Measurements from ENCODE around the gene PAX4.
"Not testable (repeated sequence)": the region's sequence is repeated elsewhere in the genome, so short reads cannot be mapped to it uniquely, and the experiment has no call there.

The PAX4 gene

DNA sequence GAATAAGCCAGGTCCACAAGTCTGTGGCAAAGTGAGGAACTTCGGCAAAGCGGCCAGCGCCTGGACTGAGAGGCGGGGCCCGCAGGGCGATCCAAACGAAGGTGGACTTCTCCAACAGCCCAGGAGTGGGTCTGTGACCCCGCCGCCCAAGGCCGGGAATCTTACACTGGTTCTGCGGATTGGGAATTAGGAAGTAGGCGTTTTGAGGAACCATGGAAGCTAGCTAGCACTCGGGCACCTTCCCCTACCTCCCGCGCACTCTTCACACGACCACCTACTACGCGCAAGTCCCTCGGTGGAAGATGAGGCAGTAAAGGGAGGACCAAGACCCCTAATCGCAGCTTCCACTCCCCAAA, 30.3 kb downstream of the PAX4 start:
- Mint-ChIP-seq H3K27ac (no peak overlapping the region), H3K27me3 (no peaks in the 10 kb centered on the region)
- ATAC-seq (ENCODE audit: low read depth): no peak

DNA sequence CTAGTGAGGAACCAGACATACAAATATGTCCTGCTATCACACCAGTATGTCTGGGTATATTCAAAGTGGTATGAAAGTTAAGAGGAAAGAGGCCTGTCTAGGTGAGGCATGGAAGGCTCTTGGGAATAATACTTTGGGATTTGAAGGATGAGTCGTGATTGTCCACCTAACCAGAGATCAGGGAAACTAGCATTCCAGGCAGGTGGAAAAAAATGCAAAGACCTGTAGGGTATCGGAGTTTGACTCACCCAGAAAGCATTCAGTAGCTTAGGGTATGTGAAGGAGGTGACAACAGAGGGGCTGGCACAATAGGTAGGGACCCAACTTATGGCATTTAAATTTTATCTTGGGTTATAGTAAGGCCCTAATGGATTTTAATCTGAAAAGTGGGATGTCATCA, 31.6 kb downstream of the PAX4 start:
- ATAC-seq (ENCODE audit: low read depth): no peak
- Mint-ChIP-seq H3K27me3 (no peaks in the 10 kb centered on the region), H3K4me1 (peaks cover 43% of the 10 kb centered on the region), H3K9me3 (no peaks in the 10 kb centered on the region), H3K4me3 (peak overlapping the region; percentile 92), H3K36me3 (peaks cover 17% of the 10 kb centered on the region), H3K27ac (no peak overlapping the region)
- no peak for DNase-seq (ENCODE audit: low spot score in 2 of 2)

More for the DNA sequence above, 30.3 kb downstream of the PAX4 start:
- DNase-seq (ENCODE audit: low spot score in 2 of 2): no peak
- Mint-ChIP-seq H3K4me1 (peaks cover 39% of the 10 kb centered on the region), H3K9me3 (no peaks in the 10 kb centered on the region), H3K4me3 (peak overlapping the region; percentile 92), H3K36me3 (peaks cover 17% of the 10 kb centered on the region)

DNA sequence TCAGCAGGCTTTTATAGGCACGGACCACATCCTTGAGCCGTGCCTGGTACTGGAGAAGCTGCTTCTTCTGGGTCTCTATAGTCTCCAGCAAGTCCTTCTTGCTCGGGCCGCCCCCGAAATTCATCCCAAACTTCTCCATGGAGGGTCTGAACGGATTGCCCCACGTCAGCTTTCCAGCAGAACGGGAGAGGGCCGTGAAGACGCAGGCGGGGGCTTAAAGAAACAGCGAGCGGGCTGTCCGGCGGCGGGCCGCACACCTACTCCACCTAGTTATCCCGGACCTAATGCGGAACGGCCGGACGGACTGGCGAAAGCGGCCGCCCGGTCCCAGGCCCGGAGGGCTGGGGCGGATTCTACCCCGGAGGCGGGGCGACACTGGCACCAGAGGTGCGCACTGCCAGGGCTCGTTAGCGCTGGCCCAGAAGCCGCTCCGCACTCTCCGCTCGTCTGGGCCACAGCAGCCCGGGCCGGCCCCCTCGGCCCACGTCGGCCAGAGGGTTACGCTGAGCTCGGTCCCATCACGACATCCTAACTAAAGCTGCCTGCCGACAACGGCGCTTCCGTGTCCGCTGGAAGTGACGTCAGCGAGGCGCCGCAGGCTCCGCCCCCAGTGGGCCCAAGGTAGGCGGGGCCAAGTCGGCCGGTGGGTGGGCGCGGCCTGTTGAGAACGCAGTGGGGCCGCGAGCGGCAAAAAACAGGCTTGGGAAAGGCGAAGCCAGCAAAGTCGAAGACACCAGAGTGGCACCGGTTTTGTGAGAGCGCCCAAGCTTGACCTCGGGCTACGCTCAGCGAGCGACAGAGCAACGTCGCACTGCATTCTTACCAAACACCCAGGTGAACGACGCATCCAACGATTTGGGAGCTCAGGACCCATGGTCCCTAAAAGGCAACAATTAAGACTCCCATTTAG, 32.6 kb downstream of the PAX4 start, which contains the start of gene GCC1:
TSS of gene GCC1 (minus strand) at position 553 of the 910 bp plus-strand sequence. CDS start at position 139, 414 bp downstream.
- peaks cover 46% of the 10 kb centered on the region for H3K4me1 Mint-ChIP-seq
- peak within 1 kb of the TSS; percentile 92 for H3K4me3 Mint-ChIP-seq
- peak; percentile 79 for ATAC-seq (ENCODE audit: low read depth)
- peak; percentile 96 to 99 for DNase-seq (ENCODE audit: low spot score in 2 of 2)
- no peaks in the 10 kb centered on the region for H3K27me3 Mint-ChIP-seq
- peak within 1 kb of the TSS; percentile 93 for H3K27ac Mint-ChIP-seq
- H3K9me3 Mint-ChIP-seq: no peaks in the 10 kb centered on the region
- H3K36me3 Mint-ChIP-seq: peaks cover 13% of the 10 kb centered on the region

DNA sequence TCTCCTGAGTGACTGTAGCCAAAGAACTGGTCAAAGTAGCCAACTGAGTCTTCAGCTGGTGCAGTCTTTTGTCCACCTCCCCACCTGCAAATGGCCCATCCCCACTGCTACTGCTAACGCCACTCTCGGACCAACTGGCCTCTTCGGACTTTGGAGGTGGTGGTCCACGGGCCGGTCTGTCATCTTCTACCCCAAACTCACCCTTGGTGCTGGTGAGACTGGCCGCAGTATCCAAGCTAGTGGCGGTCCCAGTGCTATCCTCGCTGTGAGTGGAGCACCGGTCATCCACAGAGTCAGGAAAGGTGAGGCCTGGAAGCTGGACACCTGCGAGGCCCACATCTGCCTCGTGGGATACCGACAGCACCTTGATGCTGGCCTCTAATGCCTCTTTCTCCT, 33.3 kb downstream of the PAX4 start:
- Mint-ChIP-seq H3K4me3 (peak overlapping the region; percentile 92), H3K9me3 (no peaks in the 10 kb centered on the region), H3K27ac (peak overlapping the region; percentile 93), H3K4me1 (peaks cover 42% of the 10 kb centered on the region), H3K36me3 (peaks cover 15% of the 10 kb centered on the region), H3K27me3 (no peaks in the 10 kb centered on the region)
- ATAC-seq (ENCODE audit: low read depth): no peak
- DNase-seq (ENCODE audit: low spot score in 2 of 2): no peak

DNA sequence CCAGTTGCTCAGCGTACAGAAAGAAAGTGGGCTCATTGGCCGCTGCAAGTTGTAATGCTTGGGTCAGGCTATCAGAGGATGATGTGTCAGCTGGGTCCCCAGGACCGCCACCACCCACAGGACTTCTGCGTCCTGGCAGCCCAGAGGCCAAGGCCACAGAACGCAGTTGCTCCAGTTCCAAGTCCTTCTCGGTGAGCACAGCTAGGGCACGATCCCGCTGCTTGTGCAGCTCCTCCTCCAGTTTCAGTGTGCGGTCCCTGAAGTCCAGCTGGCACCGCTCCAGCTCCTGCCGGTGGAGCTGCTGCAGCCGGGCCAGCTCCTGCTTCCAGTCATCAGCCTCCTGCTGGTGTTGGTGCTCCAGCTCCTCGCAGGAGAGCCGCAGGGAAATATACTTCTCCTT, 35.6 kb downstream of the PAX4 start:
- Mint-ChIP-seq H3K36me3 (peaks cover 17% of the 10 kb centered on the region), H3K27ac (no peak overlapping the region), H3K4me1 (peaks cover 35% of the 10 kb centered on the region), H3K27me3 (no peaks in the 10 kb centered on the region), H3K4me3 (no peak overlapping the region), H3K9me3 (no peaks in the 10 kb centered on the region)
- DNase-seq (ENCODE audit: low spot score in 2 of 2): no peak
- no peak for ATAC-seq (ENCODE audit: low read depth)

DNA sequence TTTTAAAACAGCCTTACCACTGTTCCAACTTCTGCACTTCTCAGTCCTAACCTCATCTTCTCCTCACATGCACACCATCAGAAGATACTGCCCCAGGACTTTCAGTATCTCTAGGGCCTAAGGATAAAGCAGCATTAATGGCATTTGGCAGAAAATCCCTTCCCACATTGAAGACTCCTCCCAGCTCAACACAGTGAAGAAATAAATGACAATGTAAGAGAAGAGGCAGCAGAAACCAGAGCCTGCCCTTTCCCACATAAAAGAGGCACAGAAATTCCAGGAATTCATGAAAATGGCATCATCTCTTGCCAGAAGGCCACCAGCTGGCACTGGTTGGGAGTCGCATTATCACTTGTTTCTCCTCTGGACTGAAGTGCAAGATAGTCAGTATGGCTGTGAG, 36.2 kb downstream of the PAX4 start:
- Mint-ChIP-seq H3K9me3 (no peaks in the 10 kb centered on the region), H3K27me3 (no peaks in the 10 kb centered on the region), H3K4me3 (no peak overlapping the region), H3K36me3 (peaks cover 18% of the 10 kb centered on the region), H3K4me1 (peaks cover 35% of the 10 kb centered on the region), H3K27ac (no peak overlapping the region)
- no peak for ATAC-seq (ENCODE audit: low read depth)
- no peak for DNase-seq (ENCODE audit: low spot score in 2 of 2)

DNA sequence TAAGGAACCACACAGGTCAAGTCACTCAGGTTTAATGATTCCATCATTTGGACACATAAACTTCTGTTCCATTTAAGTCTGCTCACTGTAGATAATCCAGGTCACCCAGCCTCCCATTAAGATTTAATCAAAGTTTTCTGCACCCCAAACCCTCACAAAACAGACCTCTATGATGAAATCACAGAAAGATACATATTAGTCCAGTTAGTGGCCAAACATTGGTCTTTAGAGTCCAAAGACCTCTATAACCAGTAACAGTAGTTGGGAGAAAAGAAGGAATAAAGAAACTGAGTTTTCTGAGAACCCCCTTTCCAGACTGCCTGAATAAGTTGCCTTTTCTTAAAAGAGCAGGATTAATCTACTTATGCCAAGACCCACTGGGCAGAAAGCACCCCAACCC, 37.3 kb downstream of the PAX4 start:
- peaks cover 29% of the 10 kb centered on the region for H3K4me1 Mint-ChIP-seq
- H3K27ac Mint-ChIP-seq: no peak overlapping the region
- peaks cover 20% of the 10 kb centered on the region for H3K36me3 Mint-ChIP-seq
- H3K4me3 Mint-ChIP-seq: no peak overlapping the region
- ATAC-seq (ENCODE audit: low read depth) (no peak), DNase-seq (ENCODE audit: low spot score in 2 of 2) (no peak)
- H3K27me3 Mint-ChIP-seq: no peaks in the 10 kb centered on the region
- H3K9me3 Mint-ChIP-seq: no peaks in the 10 kb centered on the region

DNA sequence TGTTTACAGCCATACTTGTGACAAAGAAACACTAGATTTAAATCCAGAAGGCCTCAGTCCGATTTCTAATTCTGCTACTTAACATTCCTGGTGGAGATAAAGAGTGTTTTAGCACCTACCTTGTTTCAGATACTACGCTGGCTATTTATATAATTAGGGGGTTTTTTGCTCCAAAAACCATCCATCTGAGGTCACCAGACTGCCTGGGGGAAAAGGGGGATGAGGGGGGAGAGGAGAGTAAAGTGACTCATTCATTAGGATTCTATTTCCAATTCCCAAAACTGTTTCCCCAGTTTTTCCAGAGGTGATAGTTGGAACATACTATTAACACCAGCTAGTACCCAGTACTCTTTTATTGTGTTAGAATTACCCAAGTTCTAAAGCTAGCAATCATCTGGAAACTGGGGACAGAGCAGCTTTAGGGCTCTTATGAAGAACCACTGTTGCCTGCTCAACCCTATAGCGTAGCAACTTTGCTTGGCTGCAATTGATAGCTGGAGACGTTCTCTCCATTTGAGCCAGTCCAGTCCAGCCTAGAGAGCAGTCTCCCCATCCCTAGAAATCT, 39.1 kb downstream of the PAX4 start:
- Mint-ChIP-seq H3K9me3 (no peaks in the 10 kb centered on the region), H3K4me1 (peaks cover 19% of the 10 kb centered on the region), H3K4me3 (no peak overlapping the region), H3K27me3 (no peaks in the 10 kb centered on the region), H3K27ac (no peak overlapping the region), H3K36me3 (peaks cover 28% of the 10 kb centered on the region)
- ATAC-seq (ENCODE audit: low read depth): no peak
- no peak for DNase-seq (ENCODE audit: low spot score in 2 of 2)

DNA sequence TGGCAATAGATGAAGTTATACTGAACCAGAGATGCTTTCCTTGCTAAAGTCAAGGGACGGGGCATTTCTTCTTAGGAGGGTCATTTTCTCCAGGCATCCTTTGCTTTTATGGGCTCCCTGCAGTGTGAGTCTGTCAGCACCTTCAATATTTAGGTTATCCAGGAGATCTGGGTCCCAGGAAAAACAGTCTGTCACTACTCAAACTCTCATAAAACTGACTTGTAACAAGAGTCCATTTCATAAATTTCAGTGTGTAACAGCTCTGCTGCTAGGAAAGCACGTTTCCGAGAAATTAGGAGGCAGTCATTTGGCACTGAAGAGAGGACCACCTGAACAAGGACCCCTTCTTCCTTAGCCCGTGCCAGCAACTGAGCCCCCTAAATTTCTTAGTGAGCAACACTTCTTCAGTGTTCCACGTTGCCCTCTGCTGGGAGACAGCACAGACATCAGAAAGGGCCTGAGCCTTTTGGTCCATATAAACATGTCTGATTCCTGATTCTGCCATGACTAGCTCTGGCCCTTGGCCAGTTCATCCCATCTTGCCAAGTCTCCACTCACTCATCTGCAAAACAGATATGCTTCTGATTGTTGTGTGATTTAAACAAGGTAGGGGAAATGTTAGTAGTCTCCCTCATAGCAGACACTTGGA, 39.8 kb downstream of the PAX4 start:
- H3K27me3 Mint-ChIP-seq: no peaks in the 10 kb centered on the region
- H3K27ac Mint-ChIP-seq: no peak overlapping the region
- no peak for DNase-seq (ENCODE audit: low spot score in 2 of 2)
- peaks cover 14% of the 10 kb centered on the region for H3K4me1 Mint-ChIP-seq
- H3K9me3 Mint-ChIP-seq: no peaks in the 10 kb centered on the region
- H3K4me3 Mint-ChIP-seq: no peak overlapping the region
- peaks cover 28% of the 10 kb centered on the region for H3K36me3 Mint-ChIP-seq
- ATAC-seq (ENCODE audit: low read depth): no peak

DNA sequence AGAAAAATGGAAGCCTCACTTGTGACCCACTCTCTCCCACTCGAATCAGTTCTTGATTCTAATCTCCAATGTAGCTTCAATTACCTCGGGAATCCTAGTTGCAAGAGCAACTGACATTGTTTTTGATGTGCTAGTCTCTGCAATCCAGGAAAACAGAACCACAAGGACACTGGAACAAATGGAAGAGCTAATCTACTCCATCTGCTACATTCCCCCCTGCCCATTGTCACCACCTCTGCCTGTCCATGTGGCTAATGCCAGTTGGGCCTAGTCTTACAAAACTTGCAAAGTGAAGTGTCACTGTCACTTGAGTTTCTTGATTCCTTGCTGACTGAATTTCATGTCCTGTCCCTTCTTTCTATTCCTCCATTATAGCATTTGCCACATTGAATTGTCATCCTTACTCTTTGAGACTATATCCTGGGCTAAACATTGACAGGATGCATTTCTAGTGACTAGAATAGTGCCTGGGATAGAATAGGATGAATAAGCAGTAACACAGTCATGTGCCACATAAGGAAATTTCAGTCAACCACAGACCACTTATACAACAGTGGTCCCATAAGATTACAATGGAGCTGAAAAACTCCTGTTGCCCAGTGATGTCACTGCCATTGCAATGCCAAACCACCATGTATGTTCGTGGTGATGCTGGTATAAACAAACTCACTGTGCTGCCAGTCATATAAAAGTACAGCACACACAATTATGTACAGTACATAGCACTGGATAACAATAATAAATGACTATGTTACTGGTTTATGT, 46.0 kb downstream of the PAX4 start:
- ATAC-seq (ENCODE audit: low read depth): no peak
- Mint-ChIP-seq H3K4me1 (no peaks in the 10 kb centered on the region), H3K36me3 (peaks cover 17% of the 10 kb centered on the region), H3K4me3 (no peak overlapping the region), H3K27me3 (no peaks in the 10 kb centered on the region), H3K27ac (no peak overlapping the region), H3K9me3 (no peaks in the 10 kb centered on the region)
- DNase-seq (ENCODE audit: low spot score in 2 of 2): no peak

DNA sequence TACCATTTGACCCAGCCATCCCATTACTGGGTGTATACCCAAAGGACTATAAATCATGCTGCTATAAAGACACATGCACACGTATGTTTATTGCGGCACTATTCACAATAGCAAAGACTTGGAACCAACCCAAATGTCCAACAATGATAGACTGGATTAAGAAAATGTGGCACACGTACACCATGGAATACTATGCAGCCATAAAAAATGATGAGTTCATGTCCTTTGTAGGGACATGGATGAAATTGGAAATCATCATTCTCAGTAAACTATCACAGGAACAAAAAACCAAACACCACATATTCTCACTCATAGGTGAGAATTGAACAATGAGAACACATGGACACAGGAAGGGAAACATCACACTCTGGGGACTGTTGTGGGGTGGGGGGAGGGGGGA, 49.9 kb downstream of the PAX4 start:
- ATAC-seq (ENCODE audit: low read depth); H3K27me3 Mint-ChIP-seq; H3K4me3 Mint-ChIP-seq; H3K27ac Mint-ChIP-seq; H3K9me3 Mint-ChIP-seq; DNase-seq (ENCODE audit: low spot score in 2 of 2); H3K4me1 Mint-ChIP-seq: not testable (repeated sequence)
- peaks cover 19% of the 10 kb centered on the region for H3K36me3 Mint-ChIP-seq

DNA sequence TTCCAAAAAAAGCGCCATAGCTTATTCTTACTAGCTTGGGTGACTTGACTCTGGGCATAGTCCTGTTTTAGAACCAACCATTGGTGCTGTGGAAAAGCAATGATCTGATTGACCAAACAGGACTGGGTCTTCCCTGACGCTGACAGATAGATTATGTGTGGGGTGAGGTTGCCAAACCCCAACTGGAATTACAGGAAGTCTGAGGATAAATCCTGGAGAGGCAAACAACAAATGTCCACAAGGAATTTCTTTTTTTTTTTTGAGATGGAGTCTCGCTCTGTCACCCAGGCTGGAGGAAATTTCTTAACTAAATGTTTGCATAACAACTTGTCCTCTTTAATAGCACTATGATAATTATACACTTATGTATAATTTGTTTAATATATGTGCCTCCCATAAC, 51.7 kb downstream of the PAX4 start:
- Mint-ChIP-seq H3K36me3 (peaks cover 18% of the 10 kb centered on the region), H3K4me1 (no peaks in the 10 kb centered on the region), H3K27me3 (no peaks in the 10 kb centered on the region), H3K9me3 (peaks cover 5% of the 10 kb centered on the region), H3K27ac (no peak overlapping the region), H3K4me3 (no peak overlapping the region)
- DNase-seq (ENCODE audit: low spot score in 2 of 2) (no peak), ATAC-seq (ENCODE audit: low read depth) (no peak)
